Activated CD4-positive, alpha-beta memory T cell treated with anti-CD3 and anti-CD28 coated beads for 36 hours (primary cell): Measurements from ENCODE around the gene SF3A1. TPM values are rescaled to one million over a fixed set of nuclear protein-coding genes. Genes with fewer than 3 reads are reported as not detected.

Experiments
- CTCF ChIA-PET: fragments of 350-600 bp; sonication (Branson Sonifier 250); formaldehyde crosslinking; loops from one replicate; lab custom pipeline; 2021; ENCODE audit warnings: antibody characterized with exemption, inconsistent platforms; lab: Charles Lee
- POLR2A ChIA-PET: fragments of 350-600 bp; sonication (Branson Sonifier 250); formaldehyde crosslinking; loops from one replicate; lab custom pipeline; 2021; ENCODE audit warnings: antibody characterized with exemption; lab: Charles Lee
- DNase-seq: peaks from one replicate; pipeline ENCODE4 v3.0.0-alpha.2; 2020
- H3K27ac Mint-ChIP-seq: one replicate; pipeline ENCODE4 v1.8.0; 2021; ENCODE audit warnings: mixed read lengths
- H3K27me3 Mint-ChIP-seq: one replicate; pipeline ENCODE4 v1.8.0; 2021; ENCODE audit warnings: mixed read lengths
- H3K36me3 Mint-ChIP-seq: one replicate; pipeline ENCODE4 v1.8.0; 2021; ENCODE audit warnings: mixed read lengths
- H3K4me1 Mint-ChIP-seq: one replicate; pipeline ENCODE4 v1.8.0; 2021; ENCODE audit warnings: low read depth, mixed read lengths
- H3K4me3 Mint-ChIP-seq: one replicate; pipeline ENCODE4 v1.8.0; 2021; ENCODE audit warnings: mild to moderate bottlenecking, mixed read lengths
- H3K9me3 Mint-ChIP-seq: one replicate; pipeline ENCODE4 v1.8.0; 2021; ENCODE audit warnings: mixed read lengths
- intact Hi-C: fragments of 100-400 bp; cut with micrococcal nuclease; formaldehyde crosslinking; loops from one replicate; pipeline ENCODE4 v1.15.1; 2023
- total RNA-seq, 2 experiments: library from RNA; stranded (reverse); gene quantifications; one replicate each; pipeline ENCODE4 v1.2.3, GENCODE V29; 2021

The SF3A1 gene
- total RNA-seq, 2 experiments from 2014 or later: 255 to 273 TPM

DNA sequence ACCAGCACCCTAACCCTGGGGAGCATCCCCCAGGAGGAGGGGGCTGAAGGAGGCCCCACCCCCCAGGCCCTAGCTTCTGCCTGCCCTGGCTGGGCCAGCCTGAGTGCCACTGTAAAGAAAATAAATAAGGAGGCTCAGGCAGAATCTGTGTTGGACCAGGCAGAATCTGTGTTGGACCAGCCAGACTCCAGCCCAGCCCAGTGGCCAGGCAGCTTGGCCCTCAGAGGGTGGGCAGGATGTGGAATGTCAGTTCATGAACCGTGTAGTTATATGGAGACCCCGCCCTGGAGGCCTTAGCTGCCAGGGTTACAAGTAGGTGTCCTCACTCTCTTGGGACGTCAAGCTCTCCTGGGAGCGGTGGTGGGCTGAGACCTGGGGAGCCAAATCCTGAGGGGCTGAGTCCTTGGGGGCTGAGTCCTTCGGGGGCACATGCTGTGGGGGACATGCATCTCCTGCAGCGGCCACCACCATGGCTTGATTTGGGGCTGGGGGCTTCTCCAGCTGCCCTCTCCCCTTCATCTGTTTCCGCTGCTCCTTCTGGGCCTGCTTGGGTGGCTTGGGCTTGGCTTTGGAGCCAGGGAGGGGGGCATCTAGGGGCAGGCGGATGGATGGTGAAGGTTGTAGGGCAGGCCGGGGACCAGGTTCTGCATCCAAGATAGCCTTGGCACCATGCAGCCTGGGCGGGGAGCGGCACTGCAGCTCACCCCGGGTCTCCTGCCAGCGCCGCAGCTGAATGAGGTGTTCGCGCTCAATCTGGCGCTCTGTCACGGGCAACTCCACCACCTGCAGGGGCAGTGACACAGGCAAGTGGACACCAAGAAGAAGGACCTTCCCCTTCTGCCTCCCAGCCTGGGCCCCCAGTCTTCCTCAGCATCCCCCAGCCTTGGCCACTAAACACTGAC lies 64.4 kb downstream of the SF3A1 start:
- ChIA-PET POLR2A (interaction anchor here (1.2 to 2.8 kb wide), 2 partner anchors 10 to 92 kb away, joined by 3 to 11 read pairs; no protein-coding TSS in a partner anchor), CTCF (interaction anchor here (1.2 to 6.8 kb wide), 3 partner anchors 8 to 96 kb away, joined by 3 to 414 read pairs (median 8); partner anchors contain the start of gene RNF215)
- intact Hi-C loops: no loop called here
- H3K27ac Mint-ChIP-seq: no peak overlapping the region
- H3K27me3 Mint-ChIP-seq: no peaks in the 10 kb centered on the region
- DNase-seq: no peak
- H3K36me3 Mint-ChIP-seq: peaks cover 7% of the 10 kb centered on the region
- H3K4me1 Mint-ChIP-seq: peaks cover 36% of the 10 kb centered on the region
- no peak overlapping the region for H3K4me3 Mint-ChIP-seq
- H3K9me3 Mint-ChIP-seq: no peaks in the 10 kb centered on the region

DNA sequence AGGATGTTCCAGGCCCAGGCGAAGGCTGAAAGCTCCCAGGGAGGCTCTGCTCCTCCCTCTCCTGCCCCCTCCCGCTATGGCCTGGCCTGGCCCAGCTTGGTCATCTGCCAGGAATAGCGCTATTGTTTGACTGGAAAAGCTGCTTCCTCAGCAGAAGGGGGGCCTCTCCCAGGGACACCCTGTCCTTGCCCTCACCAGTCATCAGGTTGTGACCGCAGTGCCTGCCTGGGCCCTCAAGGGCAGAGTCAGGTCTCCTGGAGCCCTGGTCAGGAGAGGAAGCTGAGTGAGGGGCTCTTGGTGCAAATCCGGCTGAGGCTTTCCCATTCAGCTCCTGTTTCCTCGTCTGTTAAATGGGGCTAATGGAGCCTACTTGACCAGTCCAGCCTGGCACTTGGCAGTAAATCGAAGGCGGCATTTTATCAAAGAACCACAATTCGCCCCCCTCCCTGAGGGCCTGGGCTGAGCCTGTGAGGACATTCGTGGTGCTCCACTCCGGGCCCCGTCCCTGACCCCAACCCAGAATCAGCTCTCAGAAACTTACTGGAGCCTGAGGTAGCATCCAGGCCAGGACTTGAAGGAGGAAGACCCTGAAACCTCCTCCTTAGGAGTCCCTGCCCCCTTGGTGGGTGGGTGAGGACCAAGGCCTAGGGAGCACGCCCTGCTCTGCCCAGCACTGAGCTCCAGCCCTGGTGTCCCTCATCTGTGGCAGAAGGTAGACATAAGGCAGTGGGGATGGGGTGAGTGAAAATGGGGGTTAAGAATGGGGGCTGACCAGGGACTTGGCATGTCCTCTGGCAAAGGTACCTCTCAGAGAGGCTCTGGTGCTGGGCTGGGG lies 65.4 kb downstream of the SF3A1 start:
- H3K9me3 Mint-ChIP-seq: no peaks in the 10 kb centered on the region
- H3K36me3 Mint-ChIP-seq: peaks cover 9% of the 10 kb centered on the region
- ChIA-PET CTCF (interaction anchor here (1.2 to 9.4 kb wide), 7 partner anchors 9 to 183 kb away, joined by 3 to 414 read pairs (median 77); partner anchors contain the start of genes OSM, RNF215 and TBC1D10A), POLR2A (interaction anchor here (0.9 to 2.8 kb wide), 5 partner anchors 11 to 96 kb away, joined by 3 to 11 read pairs (median 3); partner anchors contain the start of genes RNF215 and TBC1D10A)
- no peak overlapping the region for H3K4me3 Mint-ChIP-seq
- H3K27ac Mint-ChIP-seq: peak overlapping the region; percentile 8
- peaks cover 31% of the 10 kb centered on the region for H3K4me1 Mint-ChIP-seq
- no peaks in the 10 kb centered on the region for H3K27me3 Mint-ChIP-seq
- DNase-seq: no peak
- intact Hi-C loops: no loop called here

DNA sequence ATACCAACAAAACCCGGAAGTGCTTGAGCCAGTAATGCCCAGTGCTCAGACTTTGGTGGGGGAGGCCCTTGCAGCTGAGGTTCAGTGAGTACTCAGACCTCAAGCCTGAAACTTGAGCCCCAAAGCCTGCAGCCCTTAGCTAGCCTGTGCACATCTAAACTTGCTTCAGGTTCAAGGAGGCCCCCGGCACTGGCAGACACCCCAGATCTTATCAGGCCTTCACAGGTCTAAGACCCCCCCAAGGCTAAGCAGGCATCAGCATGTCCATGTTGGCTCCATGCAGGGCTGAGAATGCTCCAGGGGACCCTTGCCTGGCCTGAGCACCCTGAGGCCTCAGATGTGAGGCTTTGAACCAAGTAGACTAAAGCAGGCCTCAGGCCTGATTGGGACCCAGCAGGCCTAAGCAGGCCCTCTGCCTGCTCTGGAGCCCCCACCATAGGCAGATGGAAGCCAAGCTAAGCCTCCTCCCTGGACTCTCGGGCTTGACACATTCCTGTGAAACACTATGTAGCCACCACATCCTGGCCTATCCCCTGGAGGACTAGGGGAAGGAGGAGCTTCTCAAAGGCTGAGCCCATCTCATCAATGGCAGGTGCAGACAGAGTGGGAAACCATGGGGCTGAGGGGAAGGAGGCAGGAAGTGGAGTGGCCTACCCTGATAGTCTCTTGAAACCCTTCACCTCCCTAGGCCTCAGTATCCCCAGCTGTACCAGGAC lies 66.2 kb downstream of the SF3A1 start:
- no peaks in the 10 kb centered on the region for H3K27me3 Mint-ChIP-seq
- DNase-seq: no peak
- H3K4me3 Mint-ChIP-seq: peak overlapping the region; percentile 76
- CTCF ChIA-PET: interaction anchor here (1.2 to 9.4 kb wide), 11 partner anchors 9 to 186 kb away, joined by 4 to 414 read pairs (median 45); partner anchors contain the start of genes MTFP1, OSM, RNF215 and TBC1D10A
- intact Hi-C loops: no loop called here
- POLR2A ChIA-PET: interaction anchor here (0.7 to 3.3 kb wide), 8 partner anchors 12 to 97 kb away, joined by 3 to 31 read pairs (median 4); partner anchors contain the start of genes CCDC157, RNF215, SF3A1 and TBC1D10A
- H3K27ac Mint-ChIP-seq: peak overlapping the region; percentile 69
- H3K36me3 Mint-ChIP-seq: peaks cover 9% of the 10 kb centered on the region
- H3K9me3 Mint-ChIP-seq: no peaks in the 10 kb centered on the region
- H3K4me1 Mint-ChIP-seq: peaks cover 24% of the 10 kb centered on the region

DNA sequence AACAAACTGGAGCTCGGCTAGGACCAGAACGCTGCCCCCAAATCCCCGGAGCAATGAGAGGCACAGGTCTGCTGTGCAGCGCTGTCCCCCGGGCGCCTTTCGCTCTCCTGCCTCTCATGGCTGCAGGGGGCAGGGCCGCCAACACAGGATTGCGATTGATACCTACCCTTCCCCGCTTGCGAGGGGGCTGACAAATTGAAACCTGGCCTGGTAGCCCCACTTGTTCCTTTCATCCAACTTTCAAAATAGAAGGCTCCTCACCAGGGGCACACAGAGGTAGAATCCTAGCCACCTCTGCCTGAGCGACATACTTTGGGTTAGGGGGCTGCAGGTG lies 66.7 kb downstream of the SF3A1 start:
- intact Hi-C loops: loop anchor here (1.0 to 2.0 kb wide), 4 partner anchors 15 to 195 kb away; partner anchors contain the start of genes CCDC157 and SF3A1
- H3K4me1 Mint-ChIP-seq: peaks cover 22% of the 10 kb centered on the region
- H3K27ac Mint-ChIP-seq: peak overlapping the region; percentile 69

DNA sequence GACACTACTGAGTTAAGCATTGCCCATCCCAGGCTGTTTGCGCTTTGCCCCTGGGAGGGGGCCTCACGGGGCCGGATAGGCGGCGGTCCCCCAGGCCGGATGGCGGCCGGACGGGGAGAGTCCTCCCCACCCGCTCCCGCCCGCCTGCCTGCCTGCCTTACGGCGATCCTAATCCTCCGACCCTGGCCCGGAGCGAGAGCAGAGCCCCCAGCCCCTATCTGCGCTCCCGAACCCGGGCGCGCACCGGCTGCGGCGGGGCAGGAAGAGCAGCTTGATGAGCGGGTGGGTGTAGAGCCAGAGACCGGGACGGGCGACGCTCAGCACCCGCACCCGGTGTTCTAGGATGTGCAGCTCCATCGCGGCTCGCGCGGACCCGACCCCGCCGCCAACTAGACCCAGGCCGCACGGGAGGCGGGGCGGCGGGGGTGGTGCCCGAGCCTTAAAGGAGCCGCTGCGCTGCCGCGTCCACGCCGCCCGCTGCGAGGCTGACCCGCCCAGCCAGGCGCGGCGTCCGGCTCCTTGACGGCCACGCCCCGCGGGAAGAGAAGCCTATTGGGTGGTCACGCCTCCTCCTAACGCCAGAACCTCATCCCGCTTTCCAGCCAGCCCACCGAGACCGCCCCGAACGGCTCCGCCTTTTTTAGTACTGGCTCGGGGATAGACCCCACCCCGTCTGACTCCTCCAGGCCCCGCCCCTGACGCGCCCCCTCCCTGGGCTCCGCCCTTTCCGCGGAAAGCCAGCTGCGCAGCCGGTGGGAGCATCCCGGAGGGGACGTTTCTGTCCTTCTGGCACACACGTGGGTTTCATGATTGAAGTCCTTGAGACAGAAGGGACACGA lies 67.3 kb downstream of the SF3A1 start, which contains the start of gene CASTOR1:
TSS of gene CASTOR1 (minus strand) at position 365 of the 839 bp plus-strand sequence. CDS start at position 357, 8 bp downstream.
- intact Hi-C loops: loop anchor here (1.0 to 2.0 kb wide), 4 partner anchors 16 to 195 kb away; partner anchors contain the start of genes CCDC157 and SF3A1
- peak within 1 kb of the TSS; percentile 76 for H3K4me3 Mint-ChIP-seq
- H3K36me3 Mint-ChIP-seq: peaks cover 8% of the 10 kb centered on the region
- H3K27ac Mint-ChIP-seq: peak within 1 kb of the TSS; percentile 69
- peak; percentile 94 for DNase-seq
- H3K27me3 Mint-ChIP-seq: no peaks in the 10 kb centered on the region
- POLR2A ChIA-PET: interaction anchor here (0.7 to 3.3 kb wide), 9 partner anchors 13 to 147 kb away, joined by 3 to 31 read pairs (median 7); partner anchors contain the start of genes CCDC157, RNF215, SEC14L2 and SF3A1
- CTCF ChIA-PET: interaction anchor here (1.2 to 9.4 kb wide), 20 partner anchors 10 to 199 kb away, joined by 3 to 414 read pairs (median 32); partner anchors contain the start of genes MTFP1, OSM, RNF215 and SEC14L2
- H3K4me1 Mint-ChIP-seq: peaks cover 22% of the 10 kb centered on the region
- no peaks in the 10 kb centered on the region for H3K9me3 Mint-ChIP-seq

More for the DNA sequence above, 66.7 kb downstream of the SF3A1 start:
- no peaks in the 10 kb centered on the region for H3K9me3 Mint-ChIP-seq
- H3K27me3 Mint-ChIP-seq: no peaks in the 10 kb centered on the region
- peaks cover 9% of the 10 kb centered on the region for H3K36me3 Mint-ChIP-seq
- ChIA-PET POLR2A (interaction anchor here (0.7 to 3.3 kb wide), 6 partner anchors 12 to 97 kb away, joined by 3 to 31 read pairs (median 10); partner anchors contain the start of genes CCDC157, RNF215, SF3A1 and TBC1D10A), CTCF (interaction anchor here (2.7 to 9.4 kb wide), 12 partner anchors 10 to 185 kb away, joined by 8 to 414 read pairs (median 43); partner anchors contain the start of genes MTFP1, OSM, RNF215 and TBC1D10A)
- DNase-seq: no peak
- H3K4me3 Mint-ChIP-seq: peak overlapping the region; percentile 76

DNA sequence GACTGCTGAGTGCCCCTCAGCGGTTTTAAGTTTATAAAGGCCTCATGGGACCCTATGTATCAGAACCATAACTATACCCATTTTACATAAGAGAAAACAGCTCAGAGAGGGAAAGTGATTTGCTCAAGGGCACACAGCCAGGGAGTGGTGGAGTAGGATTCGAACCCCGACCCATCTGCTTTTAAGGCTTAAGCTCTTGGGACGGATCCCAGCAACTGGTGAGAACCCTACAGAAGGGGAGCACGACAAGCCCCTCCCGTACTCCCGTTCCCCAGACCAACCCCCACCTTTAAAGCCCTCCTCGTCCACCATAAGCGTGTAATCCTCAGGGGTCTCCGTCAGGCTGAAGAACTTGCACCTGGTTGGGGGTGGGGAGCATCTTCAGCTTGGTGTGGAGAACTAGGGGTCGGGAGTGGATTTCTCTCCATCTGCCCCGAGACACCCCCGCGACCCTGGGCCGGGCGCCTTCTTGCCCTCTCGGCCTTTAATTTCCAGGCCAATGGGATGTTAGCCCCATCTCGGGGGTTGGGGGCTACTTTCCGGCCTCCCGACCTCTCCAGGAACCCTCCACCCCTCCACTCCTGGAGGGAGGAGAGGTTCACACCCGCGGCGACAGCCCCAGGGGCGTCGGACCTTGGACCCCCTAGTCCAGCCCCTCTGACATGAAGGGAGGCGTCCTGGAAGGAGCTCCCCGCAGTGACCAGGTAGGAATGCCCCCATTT lies 68.1 kb downstream of the SF3A1 start:
- Mint-ChIP-seq H3K9me3 (no peaks in the 10 kb centered on the region), H3K4me3 (peak overlapping the region; percentile 76), H3K27me3 (no peaks in the 10 kb centered on the region), H3K27ac (no peak overlapping the region), H3K36me3 (peaks cover 6% of the 10 kb centered on the region), H3K4me1 (peaks cover 22% of the 10 kb centered on the region)
- intact Hi-C loops: loop anchor here (1.0 to 2.0 kb wide), 5 partner anchors 17 to 196 kb away; partner anchors contain the start of genes CCDC157 and SF3A1
- CTCF ChIA-PET: interaction anchor here (0.7 to 9.4 kb wide), 64 partner anchors 8 to 285 kb away, joined by 3 to 414 read pairs (median 7); partner anchors contain the start of genes CCDC157, MTFP1, OSM and RNF215
- no peak for DNase-seq
- POLR2A ChIA-PET: interaction anchor here (0.7 to 3.3 kb wide), 11 partner anchors 22 to 148 kb away, joined by 3 to 31 read pairs (median 6); partner anchors contain the start of genes CCDC157, OSM, RNF215 and SEC14L2

DNA sequence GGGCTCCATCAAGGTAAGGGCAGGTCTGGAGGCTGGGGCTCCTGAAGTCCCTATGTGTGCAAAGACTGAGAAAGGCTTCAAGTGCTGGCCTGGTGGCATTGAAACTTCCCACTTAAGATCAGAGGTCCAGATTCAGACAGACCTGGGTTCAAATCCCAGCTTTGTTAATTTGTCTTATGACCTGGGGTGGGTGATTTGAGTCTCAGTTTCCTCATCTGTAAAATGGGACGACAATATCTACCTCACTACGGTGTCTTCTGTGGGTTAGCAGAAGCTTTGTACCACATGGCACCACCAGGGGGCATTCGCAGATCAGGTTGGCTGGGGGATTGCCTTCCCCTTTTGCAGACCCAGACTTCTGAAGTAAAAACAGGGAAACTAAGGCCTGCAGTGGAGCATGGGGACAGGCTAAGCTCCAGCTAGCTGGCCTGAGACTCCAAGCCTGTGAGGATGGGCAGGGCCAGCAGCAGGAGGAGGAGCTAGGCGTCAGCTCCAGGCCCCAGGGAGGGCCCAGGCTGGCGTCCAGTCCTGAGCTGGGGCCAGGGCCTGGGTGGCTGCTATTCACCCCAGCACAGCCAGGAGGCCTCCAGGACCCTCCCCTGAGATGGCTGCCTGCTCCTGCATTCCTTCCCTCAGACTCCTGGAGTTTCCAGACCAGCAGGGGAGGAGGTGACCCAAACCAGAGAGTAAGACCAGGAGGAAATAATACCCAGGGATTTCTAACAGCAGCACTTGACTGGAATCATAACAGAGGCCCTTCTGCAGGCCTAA lies 68.9 kb downstream of the SF3A1 start:
- Mint-ChIP-seq H3K27me3 (no peaks in the 10 kb centered on the region), H3K27ac (no peak overlapping the region), H3K9me3 (no peaks in the 10 kb centered on the region), H3K4me1 (peaks cover 28% of the 10 kb centered on the region), H3K4me3 (peak overlapping the region; percentile 76), H3K36me3 (peaks cover 6% of the 10 kb centered on the region)
- POLR2A ChIA-PET: interaction anchor here (0.6 to 3.3 kb wide), 11 partner anchors 21 to 149 kb away, joined by 3 to 31 read pairs (median 6); partner anchors contain the start of genes CCDC157, OSM, RNF215 and SEC14L2
- CTCF ChIA-PET: interaction anchor here (0.7 to 9.4 kb wide), 71 partner anchors 8 to 284 kb away, joined by 3 to 414 read pairs (median 6); partner anchors contain the start of genes CCDC157, MTFP1, OSM and RNF215
- peak; percentile 93 for DNase-seq
- intact Hi-C loops: loop anchor here (1.0 to 2.0 kb wide), 7 partner anchors 25 to 197 kb away; partner anchors contain the start of genes CCDC157, RNF215 and SF3A1

DNA sequence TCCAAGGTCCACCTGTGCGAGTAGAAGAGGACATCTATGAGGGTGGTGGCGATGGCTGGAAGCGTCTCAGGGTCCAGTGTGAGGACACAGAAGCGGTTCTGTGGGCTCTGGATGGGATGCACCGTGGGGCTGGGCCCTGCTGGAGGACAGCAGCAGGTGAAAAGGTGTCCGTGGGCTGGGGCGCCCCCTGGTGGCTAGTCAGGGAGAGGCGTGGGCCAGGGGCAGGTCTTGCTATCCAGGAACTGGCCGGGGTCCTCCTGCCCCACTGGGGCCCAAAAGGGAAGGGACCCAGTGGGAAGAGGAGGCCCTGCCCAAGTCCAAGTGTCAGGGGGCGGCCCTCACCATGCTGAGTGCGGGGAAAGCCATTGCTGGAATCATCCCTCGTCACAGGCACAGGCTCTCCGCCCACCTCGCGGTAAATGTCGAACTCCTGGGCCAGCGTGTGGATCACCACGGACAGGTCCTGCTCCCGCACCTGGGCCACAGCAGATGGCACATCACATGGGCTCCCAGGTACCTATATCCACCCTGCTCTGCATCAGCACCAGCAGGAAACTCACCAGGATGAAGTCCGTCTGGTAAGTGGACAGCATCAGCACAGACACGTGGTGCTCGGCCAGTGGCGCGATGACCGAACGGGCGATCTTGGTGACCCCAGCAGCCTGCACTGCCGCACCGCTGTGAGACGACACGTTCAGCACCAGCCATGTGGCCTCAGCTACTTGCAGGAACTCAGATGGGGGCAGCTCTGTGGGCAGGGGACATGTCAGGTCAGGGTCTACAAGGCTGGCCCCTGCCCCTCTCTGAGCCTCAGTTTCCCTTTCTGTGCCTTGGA lies 69.7 kb downstream of the SF3A1 start:
- intact Hi-C loops: loop anchor here (1.0 kb wide), 4 partner anchors 24 to 179 kb away; partner anchors contain the start of gene RNF215
- peaks cover 3% of the 10 kb centered on the region for H3K36me3 Mint-ChIP-seq
- H3K9me3 Mint-ChIP-seq: no peaks in the 10 kb centered on the region
- no peaks in the 10 kb centered on the region for H3K27me3 Mint-ChIP-seq
- H3K4me3 Mint-ChIP-seq: no peak overlapping the region
- peak; percentile 93 for DNase-seq
- no peak overlapping the region for H3K27ac Mint-ChIP-seq
- ChIA-PET POLR2A (interaction anchor here (0.6 to 3.3 kb wide), 7 partner anchors 20 to 105 kb away, joined by 3 to 31 read pairs (median 6); partner anchors contain the start of genes CCDC157, OSM, RNF215 and SF3A1), CTCF (interaction anchor here (0.8 to 9.4 kb wide), 70 partner anchors 7 to 219 kb away, joined by 3 to 414 read pairs (median 7); partner anchors contain the start of genes CCDC157, MTFP1, OSM and RNF215)
- peaks cover 34% of the 10 kb centered on the region for H3K4me1 Mint-ChIP-seq
